Suprapubic skin (tissue), 4 donors: ENCODE data around the gene ARHGAP10.

ENCODE experiments used
- CTCF ChIP-seq, 2 donors: fragments of 200-600 bp in 1 of 2; fragments of 450-650 bp in 1 of 2; sonication (generic) in 1 of 2; IDR thresholded peaks; one replicate each; pipeline ENCODE4 v1.5.1; 2016 to 2019; ENCODE audit warnings: antibody characterized with exemption in 2 of 2, mild to moderate bottlenecking in 1 of 2, moderate library complexity in 1 of 2
- POLR2A ChIP-seq, 2 donors: fragments of 450-650 bp; IDR thresholded peaks; one replicate each; pipeline ENCODE4 v1.6.1; 2017; ENCODE audit warnings: antibody characterized with exemption in 2 of 2, mild to moderate bottlenecking in 2 of 2, moderate library complexity in 2 of 2
- POLR2AphosphoS5 ChIP-seq, 3 donors: sonication (generic); formaldehyde crosslinking; IDR thresholded peaks; one replicate each; pipeline ENCODE4 v1.6.1; 2017; ENCODE audit warnings: antibody characterized with exemption in 3 of 3

DNA sequence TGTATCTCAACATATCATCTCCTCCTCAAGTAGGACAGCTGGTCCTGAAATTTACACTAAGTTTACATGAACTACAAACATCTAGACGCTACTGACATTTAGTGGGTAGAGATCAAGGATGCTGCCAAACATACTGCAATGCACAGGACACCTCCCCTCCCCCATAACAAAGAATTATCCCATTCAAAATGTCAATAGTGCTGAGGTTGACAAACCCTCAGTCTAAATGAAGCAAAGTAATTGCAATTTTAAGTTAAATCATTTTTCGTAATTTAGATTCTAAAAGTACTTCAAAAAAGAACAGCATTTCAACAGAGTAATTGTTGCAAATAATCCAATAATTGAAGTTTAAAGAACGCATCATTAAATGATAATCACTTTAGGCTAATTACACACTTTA lies 49.1 kb upstream of the ARHGAP10 start:
- TF ChIP-seq POLR2A (IDR thresholded peaks at IDR 0.05) (no peak), POLR2AphosphoS5 (IDR thresholded peaks at IDR 0.05) (no peak), CTCF (IDR thresholded peaks at IDR 0.05) (no peak)
